Measurements from ENCODE around the gene GSS. TPM values are rescaled to one million over a fixed set of nuclear protein-coding genes. Genes with fewer than 3 reads are reported as not detected.

Gene GSS
- total and polyA plus RNA-seq, 4 donors = 20.8 to 38.8 (median 35.4) TPM

GRCh38 chr20:34952671-34953070, 2.9 kb downstream of the GSS start:
- no peak for DNase-seq (ENCODE audit: low spot score)
- Histone ChIP-seq H3K27ac (ENCODE audit: low read depth in 1 of 2, low read length in 2 of 2) (no peak overlapping the region), H3K4me3 (ENCODE audit: low read depth in 1 of 3, low read length in 3 of 3) (no peak overlapping the region), H3K36me3 (ENCODE audit: control insufficient read depth in 4 of 4, insufficient read depth in 3 of 4, low read depth in 1 of 4, low read length in 3 of 4) (no peaks in the 10 kb centered on the region), H3K9me3 (ENCODE audit: control insufficient read depth in 4 of 4, low read length in 3 of 4) (no peaks in the 10 kb centered on the region), H3K9ac (ENCODE audit: low read depth in 1 of 2, low read length in 2 of 2) (no peak overlapping the region), H3K4me1 (ENCODE audit: control insufficient read depth in 4 of 4, insufficient read depth in 4 of 4, low read length in 3 of 4) (peaks cover 0 to 25% (median 19%) of the 10 kb centered on the region in 4 donors), H3K27me3 (ENCODE audit: control insufficient read depth in 4 of 4, insufficient read depth in 4 of 4, low read length in 3 of 4) (no peaks in the 10 kb centered on the region)
- TF ChIP-seq REST (IDR thresholded peaks at IDR 0.05) (no peak), EGR1 (IDR thresholded peaks at IDR 0.05; ENCODE audit: low read depth in 2 of 2) (no peak)
- 96% methylated on average over 5 of the region's 5 CpGs for WGBS

- Histone ChIP-seq H3K9ac (ENCODE audit: low read depth in 1 of 2, low read length in 2 of 2) (no peak overlapping the region), H3K27me3 (ENCODE audit: control insufficient read depth in 4 of 4, insufficient read depth in 4 of 4, low read length in 3 of 4) (no peaks in the 10 kb centered on the region), H3K4me3 (ENCODE audit: low read depth in 1 of 3, low read length in 3 of 3) (no peak overlapping the region), H3K4me1 (ENCODE audit: control insufficient read depth in 4 of 4, insufficient read depth in 4 of 4, low read length in 3 of 4) (peaks cover 0 to 25% (median 19%) of the 10 kb centered on the region in 4 donors), H3K9me3 (ENCODE audit: control insufficient read depth in 4 of 4, low read length in 3 of 4) (no peaks in the 10 kb centered on the region), H3K27ac (ENCODE audit: low read depth in 1 of 2, low read length in 2 of 2) (no peak overlapping the region), H3K36me3 (ENCODE audit: control insufficient read depth in 4 of 4, insufficient read depth in 3 of 4, low read depth in 1 of 4, low read length in 3 of 4) (peaks cover 0 to under 1% (median under 1%) of the 10 kb centered on the region in 4 donors)
- TF ChIP-seq ZBTB33 (IDR thresholded peaks at IDR 0.05) (no peak), HNF4G (IDR thresholded peaks at IDR 0.05) (no peak), HNF4A (conservative IDR thresholded peaks at IDR 0.05) (peak; percentile 14 to 24), REST (IDR thresholded peaks at IDR 0.05) (no peak), SP1 (IDR thresholded peaks at IDR 0.05) (peak; percentile 27)
- DNase-seq (ENCODE audit: low spot score) = no peak
- WGBS = 70% methylated on average over 8 of the region's 8 CpGs
Observed at GRCh38 chr20:34951652-34952051, 4.0 kb downstream of the GSS start.

GRCh38 chr20:34951252-34951651, 4.4 kb downstream of the GSS start:
- Histone ChIP-seq H3K27ac (ENCODE audit: low read depth in 1 of 2, low read length in 2 of 2) (no peak overlapping the region), H3K4me3 (ENCODE audit: low read depth in 1 of 3, low read length in 3 of 3) (no peak overlapping the region), H3K9ac (ENCODE audit: low read depth in 1 of 2, low read length in 2 of 2) (no peak overlapping the region), H3K4me1 (ENCODE audit: control insufficient read depth in 4 of 4, insufficient read depth in 4 of 4, low read length in 3 of 4) (peaks cover 0 to 22% (median 18%) of the 10 kb centered on the region in 4 donors), H3K36me3 (ENCODE audit: control insufficient read depth in 4 of 4, insufficient read depth in 3 of 4, low read depth in 1 of 4, low read length in 3 of 4) (peaks cover 0 to 4% (median 2%) of the 10 kb centered on the region in 4 donors), H3K9me3 (ENCODE audit: control insufficient read depth in 4 of 4, low read length in 3 of 4) (no peaks in the 10 kb centered on the region), H3K27me3 (ENCODE audit: control insufficient read depth in 4 of 4, insufficient read depth in 4 of 4, low read length in 3 of 4) (no peaks in the 10 kb centered on the region)
- DNase-seq (ENCODE audit: low spot score) = no peak
- TF ChIP-seq NR2F2 (IDR thresholded peaks at IDR 0.05) (no peak), JUND (IDR thresholded peaks at IDR 0.05) (no peak), ZBTB33 (IDR thresholded peaks at IDR 0.05) (no peak), FOXA1 (IDR thresholded peaks at IDR 0.05) (no peak), HNF4A (conservative IDR thresholded peaks at IDR 0.05) (no peak), REST (IDR thresholded peaks at IDR 0.05) (no peak), EGR1 (IDR thresholded peaks at IDR 0.05; ENCODE audit: low read depth in 2 of 2) (no peak), SP1 (IDR thresholded peaks at IDR 0.05) (no peak), RAD21 (IDR thresholded peaks at IDR 0.05) (no peak), TAF1 (conservative IDR thresholded peaks at IDR 0.05) (no peak)
- WGBS = 91% methylated on average over 2 of the region's 2 CpGs
